ENCODE results near the gene MS4A2. TPM values are rescaled to one million over a fixed set of nuclear protein-coding genes. Genes with fewer than 3 reads are reported as not detected.

MS4A2 gene
- total RNA-seq, 1 experiment from 2014 or later = not detected

GRCh38 chr11:60118338-60118737, 29.9 kb downstream of the MS4A2 start:
- no peak overlapping the region for H3K4me2 ChIP-seq (ENCODE audit: low read length)
- H2AFZ ChIP-seq (ENCODE audit: low read depth, low read length, poor library complexity, severe bottlenecking) = no peak overlapping the region
- ChIA-PET POLR2A (no interaction called here), RAD21 (ENCODE audit: low non-redundant PET in 1 of 2, low total read pairs in 2 of 2, uncharacterized antibody in 2 of 2, unreplicated experiment in 2 of 2) (no interaction called here), CTCF (interaction anchor here (1.0 kb wide), 1 partner anchor 133 kb away, joined by 8 read pairs; no protein-coding TSS in a partner anchor)
- no peaks in the 10 kb centered on the region for H3K79me2 ChIP-seq (ENCODE audit: insufficient read depth, low read length)
- no peaks in the 10 kb centered on the region for H3K9me3 ChIP-seq (ENCODE audit: control insufficient read depth in 1 of 2, insufficient read depth in 1 of 2, low read depth in 1 of 2, low read length in 2 of 2)
- 0 out of 2 replicates have a peak, but pooled peaks have one; percentile 40 for ATAC-seq
- intact Hi-C loops (cut with micrococcal nuclease) = loop anchor here (5.0 kb wide), 1 partner anchor 134 kb away; no protein-coding TSS in a partner anchor
- no peak overlapping the region for H3K4me3 ChIP-seq (replicated peaks in 1 of 2; ENCODE audit: low read depth in 1 of 2, low read length in 2 of 2)
- BruUV-seq (replicated peaks) = no TSS peak
- H3K4me1 ChIP-seq (ENCODE audit: control insufficient read depth in 1 of 2, insufficient read depth in 2 of 2, low read length in 2 of 2) = no peaks in the 10 kb centered on the region
- H3K9me2 ChIP-seq (ENCODE audit: insufficient read depth) = no peaks in the 10 kb centered on the region
- H4K20me1 ChIP-seq (ENCODE audit: insufficient read depth) = no peaks in the 10 kb centered on the region
- H3K9ac ChIP-seq (ENCODE audit: low read length) = no peak overlapping the region
- H3K36me3 ChIP-seq (ENCODE audit: control insufficient read depth in 1 of 2, insufficient read depth in 2 of 2, low read length in 2 of 2) = no peaks in the 10 kb centered on the region
- TF ChIP-seq ZBTB33 (IDR thresholded peaks at IDR 0.05; ENCODE audit: extremely low read depth, insufficient replicate concordance, low read length) = no peak
- peak; percentile 36 for TF ChIP-seq RAD21 (IDR thresholded peaks at IDR 0.05; ENCODE audit: low read depth)
- TF ChIP-seq CTCF (IDR thresholded peaks at IDR 0.05 in 2 of 3, conservative IDR thresholded peaks at IDR 0.05 in 1 of 3; ENCODE audit: borderline replicate concordance in 1 of 3, insufficient read depth in 1 of 3, low read depth in 2 of 3, low read length in 2 of 3) = peak in 1 of 3 experiments; percentile 27; a peak in 1 of 6 replicates
- no peak overlapping the region for H3K27ac ChIP-seq (ENCODE audit: low read depth, low read length)
- DNase-seq (ENCODE audit: low read depth, low spot score) = no peak
- H3K27me3 ChIP-seq (ENCODE audit: insufficient read depth, low read length) = no peaks in the 10 kb centered on the region

GRCh38 chr11:60119710-60120109, 31.2 kb downstream of the MS4A2 start:
- no peak overlapping the region for H3K4me3 ChIP-seq (replicated peaks in 1 of 2; ENCODE audit: low read depth in 1 of 2, low read length in 2 of 2)
- intact Hi-C loops (cut with micrococcal nuclease) = loop anchor here (5.0 kb wide), 1 partner anchor 133 kb away; no protein-coding TSS in a partner anchor
- TF ChIP-seq EZH2 (IDR thresholded peaks at IDR 0.05) (no peak), MAX (IDR thresholded peaks at IDR 0.05) (no peak), SIN3A (IDR thresholded peaks at IDR 0.05; ENCODE audit: low read depth) (no peak), ELF1 (IDR thresholded peaks at IDR 0.05; ENCODE audit: borderline replicate concordance, low read depth) (no peak), YY1 (IDR thresholded peaks at IDR 0.05; ENCODE audit: extremely low read depth, insufficient replicate concordance, low read depth, low read length) (no peak), FOSL1 (IDR thresholded peaks at IDR 0.05; ENCODE audit: low read depth) (no peak), CTCF (IDR thresholded peaks at IDR 0.05 in 2 of 3, conservative IDR thresholded peaks at IDR 0.05 in 1 of 3; ENCODE audit: borderline replicate concordance in 1 of 3, insufficient read depth in 1 of 3, low read depth in 2 of 3, low read length in 2 of 3) (no peak), SP1 (IDR thresholded peaks at IDR 0.05; ENCODE audit: low read depth) (no peak)

More at GRCh38 chr11:60119710-60120109, 31.2 kb downstream of the MS4A2 start:
- no peak overlapping the region for H3K27ac ChIP-seq (ENCODE audit: low read depth, low read length)
- H3K4me1 ChIP-seq (ENCODE audit: control insufficient read depth in 1 of 2, insufficient read depth in 2 of 2, low read length in 2 of 2) = no peaks in the 10 kb centered on the region
- H3K9ac ChIP-seq (ENCODE audit: low read length) = no peak overlapping the region
- POLR2A ChIA-PET = no interaction called here
- RAD21 ChIA-PET (ENCODE audit: low non-redundant PET in 1 of 2, low total read pairs in 2 of 2, uncharacterized antibody in 2 of 2, unreplicated experiment in 2 of 2) = no interaction called here
- H2AFZ ChIP-seq (ENCODE audit: low read depth, low read length, poor library complexity, severe bottlenecking) = no peak overlapping the region
- DNase-seq (ENCODE audit: low read depth, low spot score) (no peak), ATAC-seq (no peak)
- no peaks in the 10 kb centered on the region for H3K36me3 ChIP-seq (ENCODE audit: control insufficient read depth in 1 of 2, insufficient read depth in 2 of 2, low read length in 2 of 2)
- H3K9me3 ChIP-seq (ENCODE audit: control insufficient read depth in 1 of 2, insufficient read depth in 1 of 2, low read depth in 1 of 2, low read length in 2 of 2) = no peaks in the 10 kb centered on the region
- no peak overlapping the region for H3K4me2 ChIP-seq (ENCODE audit: low read length)
- H3K9me2 ChIP-seq (ENCODE audit: insufficient read depth) = no peaks in the 10 kb centered on the region
- CTCF ChIA-PET = no interaction called here
- no peaks in the 10 kb centered on the region for H4K20me1 ChIP-seq (ENCODE audit: insufficient read depth)
- no peaks in the 10 kb centered on the region for H3K79me2 ChIP-seq (ENCODE audit: insufficient read depth, low read length)
- no TSS peak for BruUV-seq (replicated peaks)
- H3K27me3 ChIP-seq (ENCODE audit: insufficient read depth, low read length) = no peaks in the 10 kb centered on the region

Data from HCT116 (cell line).